Glomerular visceral epithelial cell (primary cell): ENCODE results near the gene HORMAD1.
"Not testable (repeated sequence)": the region's sequence is repeated elsewhere in the genome, so short reads cannot be mapped to it uniquely, and the experiment has no call there.

Source experiments
- DNase-seq: peaks from one replicate; pipeline ENCODE4 v3.0.0-alpha.2; 2016; ENCODE audit errors: extremely low spot score

HORMAD1 gene, protein sequence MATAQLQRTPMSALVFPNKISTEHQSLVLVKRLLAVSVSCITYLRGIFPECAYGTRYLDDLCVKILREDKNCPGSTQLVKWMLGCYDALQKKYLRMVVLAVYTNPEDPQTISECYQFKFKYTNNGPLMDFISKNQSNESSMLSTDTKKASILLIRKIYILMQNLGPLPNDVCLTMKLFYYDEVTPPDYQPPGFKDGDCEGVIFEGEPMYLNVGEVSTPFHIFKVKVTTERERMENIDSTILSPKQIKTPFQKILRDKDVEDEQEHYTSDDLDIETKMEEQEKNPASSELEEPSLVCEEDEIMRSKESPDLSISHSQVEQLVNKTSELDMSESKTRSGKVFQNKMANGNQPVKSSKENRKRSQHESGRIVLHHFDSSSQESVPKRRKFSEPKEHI

DNA sequence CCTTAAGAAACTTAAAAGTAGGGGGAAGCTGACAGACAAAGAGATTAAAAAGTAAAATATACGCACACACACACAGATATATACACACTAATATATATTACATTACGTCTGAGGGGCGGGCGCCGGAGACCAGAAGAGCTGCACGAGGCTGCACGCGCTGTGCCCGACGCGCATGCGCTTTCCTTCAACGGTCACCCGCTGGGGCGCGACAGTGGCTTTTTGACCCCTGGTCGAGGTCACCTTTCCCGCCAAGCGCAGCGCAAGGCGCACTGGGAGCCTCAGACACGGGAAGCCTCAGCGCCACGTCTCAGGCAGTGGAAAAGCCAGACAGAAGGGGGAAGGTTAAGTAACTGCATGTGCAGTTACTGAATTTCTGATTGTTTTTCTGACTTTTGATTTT is at the start of gene HORMAD1:
HORMAD1 (minus strand) TSS at position 193 of the 400 bp plus-strand sequence. CDS start 1,390 bp downstream, outside the sequence.
- no peak for DNase-seq

DNA sequence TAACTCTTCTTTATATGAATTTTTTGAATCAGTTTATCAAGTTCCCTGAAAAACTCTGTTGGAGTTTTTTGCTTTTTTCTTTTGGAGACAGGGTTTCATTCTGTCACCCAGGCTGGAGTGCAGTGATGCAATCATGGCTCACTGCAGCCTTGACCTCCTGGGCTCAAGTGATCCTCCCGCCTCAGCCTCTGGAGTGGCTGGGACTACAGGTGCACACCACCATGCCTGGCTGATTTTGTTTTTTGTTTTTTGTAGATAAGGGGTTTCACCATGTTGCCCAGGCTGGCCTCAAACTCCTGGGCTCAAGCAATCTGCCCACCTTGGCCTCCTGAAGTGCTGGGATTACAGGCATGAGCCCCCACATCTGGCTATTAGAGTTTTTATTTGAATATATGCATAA is 47.0 kb upstream of the HORMAD1 start:
- DNase-seq: not testable (repeated sequence)

DNA sequence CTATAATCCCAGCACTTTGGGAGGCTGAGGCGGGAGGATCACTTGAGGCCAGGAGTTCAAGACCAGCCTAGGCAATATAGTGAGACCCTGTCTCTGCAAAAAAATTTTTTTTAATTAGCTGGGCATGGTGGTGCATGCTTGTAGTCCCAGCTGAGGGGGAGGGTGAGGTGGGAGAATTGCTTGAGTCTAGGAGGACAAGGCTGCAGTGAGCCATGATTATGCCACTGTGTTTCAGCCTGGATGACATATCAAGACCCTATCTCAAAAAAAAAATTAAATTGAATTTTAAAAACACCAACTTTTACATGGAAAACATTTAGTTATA is 45.2 kb upstream of the HORMAD1 start:
- DNase-seq: not testable (repeated sequence)

DNA sequence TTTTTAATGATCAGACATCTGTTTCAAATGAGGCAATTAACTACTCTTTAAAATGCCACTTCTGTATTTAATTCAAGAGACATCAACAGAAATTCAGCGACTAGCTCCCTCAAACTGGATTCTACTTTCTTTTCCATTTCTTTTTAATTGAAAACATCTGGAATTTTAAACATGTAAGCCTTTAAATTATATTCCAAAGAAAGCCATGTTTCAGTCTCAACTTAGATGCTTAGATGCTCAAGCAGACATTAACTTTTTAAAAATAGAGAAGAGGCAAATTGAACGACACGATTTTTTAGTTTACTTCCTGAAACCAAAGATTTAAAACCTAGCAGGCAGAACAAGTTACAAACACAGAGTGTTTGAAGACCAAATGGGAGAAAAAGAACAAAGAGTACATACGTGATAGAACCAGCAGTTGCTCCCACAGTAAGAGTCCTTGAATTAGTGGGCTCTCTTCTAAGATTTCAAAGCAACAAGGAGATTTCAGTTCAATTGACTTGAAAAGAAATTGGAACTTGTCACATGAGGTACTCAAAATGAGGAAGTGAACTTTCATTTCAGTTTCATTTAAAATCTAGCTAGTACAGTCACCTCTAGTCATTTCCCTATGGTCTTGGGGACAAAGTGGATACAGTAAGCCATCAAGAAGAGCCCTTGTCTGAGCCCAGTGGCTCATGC is 44.7 kb upstream of the HORMAD1 start, which contains the start of gene CTSS:
CTSS (minus strand) TSS at position 483 of the 681 bp plus-strand sequence. CDS start 1,015 bp downstream, outside the sequence.
- DNase-seq: no peak

DNA sequence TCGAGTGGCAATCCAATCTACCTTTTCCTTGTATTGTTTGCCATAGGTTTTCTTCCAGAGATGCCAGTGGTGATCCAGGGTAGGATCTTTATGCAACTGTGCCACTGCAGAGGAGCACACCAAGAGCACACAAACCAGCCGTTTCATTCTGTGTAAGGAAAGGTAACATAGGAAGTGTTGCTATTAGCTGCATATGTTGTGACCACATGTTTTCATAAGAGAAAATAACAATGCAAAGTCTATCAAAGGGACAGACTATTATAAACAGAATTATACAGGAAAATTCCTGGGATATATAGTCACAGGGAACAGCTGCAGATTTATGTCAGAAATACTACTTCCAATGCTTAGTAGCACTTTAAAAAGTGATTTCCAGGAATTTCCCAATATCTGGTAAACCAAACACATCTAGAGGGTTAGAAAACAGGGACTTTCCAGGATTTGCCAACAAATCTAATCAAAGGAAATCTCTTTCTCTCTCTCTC is 44.0 kb upstream of the HORMAD1 start:
- peak; percentile 72 for DNase-seq

DNA sequence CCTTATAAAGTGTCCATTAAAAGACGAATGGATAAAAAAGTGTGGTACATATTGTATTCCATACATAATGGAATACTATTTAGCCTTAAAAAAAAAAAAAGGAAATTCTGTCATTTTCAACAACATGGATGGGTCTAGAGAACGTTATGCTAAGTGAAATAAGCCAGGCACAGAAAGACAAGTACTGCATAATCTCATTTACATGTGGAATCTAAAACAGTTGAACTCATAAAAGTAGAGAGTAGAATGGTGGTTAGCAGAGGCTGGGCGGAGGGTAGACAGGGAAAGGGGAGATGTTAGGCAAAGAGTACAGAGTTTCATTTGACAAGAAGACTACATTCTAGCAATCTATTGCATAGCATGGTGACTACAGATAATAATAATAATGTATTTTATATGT is 42.3 kb upstream of the HORMAD1 start:
- no peak for DNase-seq

DNA sequence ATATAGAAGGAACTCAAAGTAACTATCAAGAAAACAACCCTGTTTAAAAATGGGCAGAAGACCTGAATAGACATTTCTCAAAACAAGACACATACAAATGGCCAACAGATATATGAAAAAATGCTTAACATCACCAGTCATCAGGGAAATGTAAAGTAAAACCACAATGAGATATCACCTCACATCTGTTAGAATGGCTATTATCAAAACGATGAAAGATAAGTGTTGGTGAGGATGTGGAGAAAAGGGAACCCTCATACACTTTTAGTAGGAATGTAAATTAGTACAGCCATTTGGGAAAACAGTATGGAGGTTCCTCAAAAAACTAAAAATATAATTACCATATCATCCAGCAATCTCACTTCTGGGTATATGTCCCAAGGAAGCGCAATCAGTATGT is 41.9 kb upstream of the HORMAD1 start:
- no peak for DNase-seq

DNA sequence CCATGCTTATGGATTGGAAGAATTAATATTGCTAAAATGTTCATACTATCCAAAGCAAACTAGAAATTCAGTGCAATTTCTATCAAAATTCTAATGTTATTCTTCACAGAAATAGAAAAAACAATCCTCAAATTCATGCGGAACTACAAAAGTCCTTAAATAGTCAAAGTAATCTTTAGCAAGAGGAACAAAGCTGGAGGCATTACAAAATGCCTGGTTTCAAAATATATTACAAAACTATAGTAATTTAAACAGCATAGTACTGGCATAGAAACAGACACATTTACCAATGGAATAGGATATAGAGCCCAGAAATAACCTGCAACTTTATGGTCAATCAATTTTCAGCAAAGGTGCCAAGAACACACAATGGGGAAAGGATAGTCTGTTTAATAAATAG is 41.1 kb upstream of the HORMAD1 start:
- DNase-seq: no peak

DNA sequence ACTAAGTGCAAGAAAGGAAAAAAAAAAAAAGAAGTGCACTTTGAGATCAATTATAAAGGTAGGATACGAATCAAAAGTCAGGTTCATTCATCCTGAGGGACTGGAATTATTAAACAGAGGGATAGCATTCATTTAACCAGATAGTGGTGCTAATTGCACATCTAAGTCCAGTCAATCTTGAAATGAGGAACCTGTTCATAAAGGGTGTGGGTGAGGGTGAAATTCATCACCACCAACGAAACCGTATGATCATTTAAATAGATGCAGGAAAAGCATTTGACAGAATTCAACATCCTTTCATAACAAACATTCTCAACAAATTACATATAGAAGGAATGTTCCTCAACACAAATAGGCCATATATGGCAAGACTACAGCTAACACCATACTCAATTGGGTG is 39.3 kb upstream of the HORMAD1 start:
- DNase-seq: no peak

DNA sequence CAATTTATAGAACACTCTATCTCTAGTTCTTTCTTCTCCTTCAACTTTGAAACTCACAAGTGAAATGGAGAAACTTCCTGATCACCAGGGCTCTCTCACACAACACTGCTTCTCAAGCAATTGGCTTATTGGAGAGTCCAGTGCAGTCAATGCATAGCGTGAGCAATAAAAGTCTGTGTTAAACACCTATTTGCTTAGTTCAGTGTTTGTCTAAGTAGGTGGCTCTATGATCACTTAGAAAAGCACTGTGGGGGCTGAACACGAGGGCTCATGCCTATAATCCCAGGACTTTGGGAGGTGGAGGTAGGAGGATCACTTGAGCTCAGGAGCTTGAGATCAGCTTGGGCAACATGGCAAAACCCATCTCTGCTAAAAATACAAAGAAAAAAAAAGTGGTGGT is 32.7 kb upstream of the HORMAD1 start:
- no peak for DNase-seq

DNA sequence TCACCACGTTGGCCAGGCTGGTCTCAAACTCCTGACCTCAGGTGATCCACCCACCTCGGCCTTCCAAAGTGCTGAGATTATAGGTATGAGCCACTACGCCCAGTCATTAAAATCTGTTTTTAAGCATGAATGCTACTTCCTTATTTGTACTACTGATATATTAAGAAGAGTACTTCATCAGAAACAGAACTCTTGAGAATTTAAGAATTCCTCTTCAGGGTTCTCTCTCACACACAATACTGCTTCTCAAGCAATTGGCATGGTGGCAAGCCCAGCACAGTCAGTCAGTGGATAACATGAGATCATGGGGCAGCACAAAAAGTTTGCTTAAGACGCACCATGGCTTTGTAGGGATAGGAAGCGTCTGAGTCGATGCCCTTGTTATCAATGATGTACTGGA is 30.7 kb upstream of the HORMAD1 start:
- no peak for DNase-seq

DNA sequence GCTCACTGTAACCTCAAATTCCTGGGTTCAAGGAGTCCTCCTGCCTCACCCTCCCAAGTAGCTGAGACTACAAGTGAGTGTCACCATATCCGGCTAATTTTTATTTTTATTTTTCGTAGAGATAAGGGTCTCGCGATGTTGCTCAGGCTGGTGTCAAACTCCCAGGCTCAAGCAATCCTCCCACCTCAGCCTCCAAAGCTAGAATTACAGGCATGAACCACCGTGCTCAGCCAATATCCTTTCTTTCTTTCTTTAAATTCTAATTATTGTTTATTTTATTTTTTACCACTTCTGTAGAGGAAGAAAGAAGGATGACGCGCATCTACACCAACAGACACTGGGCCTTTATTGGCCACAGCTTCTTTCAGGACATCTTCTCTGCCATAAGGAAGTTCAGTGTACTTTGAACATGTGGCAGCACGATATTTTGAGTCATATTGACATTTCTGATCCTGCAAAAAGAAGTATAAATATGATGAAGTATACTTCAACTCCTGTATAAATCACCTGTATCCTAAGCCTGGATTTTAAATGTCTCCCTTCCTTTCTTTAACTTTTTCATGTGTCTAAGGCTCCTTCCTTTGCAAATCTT is 29.1 kb upstream of the HORMAD1 start:
- DNase-seq: no peak

DNA sequence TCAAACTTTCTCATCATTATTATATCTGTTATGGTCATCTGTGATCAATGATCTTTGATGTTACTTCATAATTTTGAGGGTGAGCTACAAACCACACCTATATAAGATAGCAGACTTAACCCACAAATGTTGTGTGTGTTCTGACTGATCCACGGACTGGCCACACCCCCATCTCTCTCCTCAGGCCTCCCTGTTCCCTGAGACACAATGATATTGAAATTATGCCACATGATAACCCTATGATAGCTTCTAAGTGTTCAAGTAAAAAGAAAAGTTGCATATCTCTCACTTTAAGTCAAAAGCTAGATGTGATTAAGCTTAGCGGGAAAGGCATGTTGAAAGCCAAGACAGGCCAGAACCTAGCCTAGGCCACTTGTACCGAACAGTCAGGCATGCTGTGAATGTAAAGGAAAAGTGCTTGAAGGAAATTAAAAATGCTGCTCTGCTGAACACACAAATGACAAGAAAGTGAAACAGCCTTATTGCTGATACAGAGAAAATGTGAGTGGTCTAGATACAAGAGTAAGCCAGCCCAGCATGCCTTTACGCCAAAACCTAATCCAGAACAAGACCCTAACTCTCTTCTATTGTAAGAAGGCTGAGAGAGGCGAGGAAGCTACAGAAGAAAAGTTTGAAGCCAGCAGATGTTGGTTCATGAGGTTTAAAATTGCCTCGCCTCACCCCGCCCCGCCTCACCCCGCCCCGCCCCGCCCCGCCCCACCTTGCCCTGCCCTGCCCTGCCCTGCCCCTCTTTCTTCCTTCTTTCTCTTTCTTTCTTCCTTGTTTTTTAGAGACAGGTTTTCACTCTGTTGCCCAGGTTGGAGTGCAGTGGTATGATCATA is 28.4 kb upstream of the HORMAD1 start:
- DNase-seq: no peak

DNA sequence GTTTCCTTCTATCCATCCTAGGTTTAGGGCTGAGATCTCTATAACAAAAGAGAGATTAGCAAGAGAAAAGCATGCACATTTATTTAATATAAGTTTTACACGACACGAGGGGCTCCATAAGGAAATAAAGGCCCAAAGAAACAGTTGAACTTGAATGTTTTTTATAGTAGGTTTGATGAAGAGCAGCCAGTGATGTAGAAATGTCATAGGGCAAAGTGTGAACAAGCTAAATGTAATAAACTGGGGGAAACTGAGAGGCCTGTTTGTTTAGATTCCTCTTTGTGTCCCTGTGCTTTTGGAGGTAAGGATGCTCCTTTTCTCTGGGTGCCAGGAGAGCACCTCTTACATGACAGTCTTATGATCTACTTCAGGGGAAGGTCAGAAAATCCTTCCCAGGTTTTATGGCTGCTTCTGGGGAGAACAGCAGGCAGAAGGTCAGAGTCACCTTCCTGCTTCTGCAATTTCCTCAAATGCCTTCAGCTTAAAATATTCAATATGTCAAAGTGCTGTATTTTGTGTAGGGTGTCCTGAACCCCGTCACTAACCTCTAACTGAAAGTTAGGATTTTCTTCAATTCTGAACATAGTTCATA is 9.5 kb upstream of the HORMAD1 start:
- no peak for DNase-seq

DNA sequence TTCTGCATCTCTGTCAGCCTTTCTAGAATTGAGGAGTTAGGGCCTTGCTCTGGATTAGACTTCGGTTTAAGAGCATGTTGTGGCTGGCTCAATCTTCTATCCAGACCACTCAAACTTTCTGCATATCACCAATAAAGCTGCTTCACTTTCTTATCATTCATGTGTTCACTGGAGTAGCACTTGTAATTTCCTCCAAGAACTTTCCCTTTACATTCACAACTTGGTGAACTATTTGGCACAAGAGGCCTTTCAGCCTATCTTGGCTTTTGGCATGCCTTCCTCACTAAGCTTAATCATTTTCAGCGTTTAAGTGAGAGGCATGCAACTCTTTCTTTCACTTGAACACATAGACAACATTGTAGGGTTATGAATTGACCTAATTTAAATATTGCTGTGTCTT is 3.6 kb upstream of the HORMAD1 start:
- DNase-seq: no peak

DNA sequence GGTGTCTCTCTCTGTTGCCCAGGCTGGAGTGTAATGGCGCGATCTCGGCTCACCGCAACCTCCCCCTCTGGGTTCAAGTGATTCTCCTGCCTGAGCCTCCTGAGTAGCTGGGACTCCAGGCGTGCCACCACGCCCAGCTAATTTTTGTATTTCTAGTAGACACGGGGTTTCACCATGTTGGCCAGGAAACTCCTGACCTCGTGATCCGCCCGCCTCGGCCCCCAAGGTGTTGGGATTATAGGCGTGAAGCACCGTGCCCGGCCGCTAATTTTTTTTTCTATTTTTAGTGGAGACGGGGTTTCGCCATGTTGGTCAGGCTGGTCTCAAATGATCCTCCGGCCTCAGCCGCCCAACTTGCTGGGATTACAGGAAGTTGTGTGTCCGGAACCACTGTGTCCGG is 597 bp downstream of the HORMAD1 start:
- no peak for DNase-seq

DNA sequence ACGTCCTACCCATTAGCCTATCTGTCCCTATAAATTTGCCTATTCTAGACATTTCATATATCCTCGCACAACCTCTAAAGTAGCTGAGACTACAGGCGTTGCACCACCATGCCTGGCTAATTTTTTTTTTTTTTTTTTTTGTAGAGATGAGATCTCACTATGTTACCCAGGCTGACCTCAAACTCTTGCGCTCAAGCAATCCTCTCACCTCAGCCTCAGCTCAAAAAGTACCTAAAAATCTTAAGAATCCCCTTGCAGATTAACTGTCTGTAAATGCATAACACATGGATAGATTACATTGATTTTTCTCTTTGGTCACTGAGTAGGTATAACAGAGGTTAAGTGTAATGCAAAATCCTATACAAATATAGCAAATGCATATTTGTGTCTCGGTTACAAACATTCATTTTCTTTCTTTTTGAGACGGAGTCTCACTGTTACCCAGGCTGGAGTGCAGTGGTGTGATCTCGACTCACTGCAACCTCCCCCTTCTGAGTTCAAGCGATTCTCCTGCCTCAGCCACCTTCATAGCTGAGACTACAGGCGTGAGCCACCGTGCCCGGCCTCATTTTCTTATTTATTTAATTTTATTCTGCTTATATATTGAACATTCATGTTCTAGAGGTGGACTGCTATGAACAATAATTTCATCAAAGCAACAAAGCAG is 2.3 kb downstream of the HORMAD1 start:
- no peak for DNase-seq

DNA sequence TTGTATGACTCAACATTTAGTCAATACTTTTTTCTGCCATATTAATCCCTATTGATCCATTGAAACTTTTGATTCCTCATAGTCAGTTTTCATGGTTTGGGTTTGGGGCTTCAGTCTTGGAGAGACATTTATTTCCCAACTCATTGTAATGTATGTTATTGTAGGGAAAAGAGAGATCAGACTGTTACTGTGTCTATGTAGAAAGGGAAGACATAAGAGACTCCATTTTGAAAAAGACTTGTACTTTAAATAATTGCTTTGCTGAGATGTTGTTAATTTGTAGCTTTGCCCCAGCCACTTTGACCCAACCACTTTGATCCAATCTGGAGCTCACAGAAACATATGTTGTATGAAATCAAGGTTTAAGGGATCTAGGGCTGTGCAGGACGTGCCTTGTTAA is 11.7 kb downstream of the HORMAD1 start:
- not testable (repeated sequence) for DNase-seq

DNA sequence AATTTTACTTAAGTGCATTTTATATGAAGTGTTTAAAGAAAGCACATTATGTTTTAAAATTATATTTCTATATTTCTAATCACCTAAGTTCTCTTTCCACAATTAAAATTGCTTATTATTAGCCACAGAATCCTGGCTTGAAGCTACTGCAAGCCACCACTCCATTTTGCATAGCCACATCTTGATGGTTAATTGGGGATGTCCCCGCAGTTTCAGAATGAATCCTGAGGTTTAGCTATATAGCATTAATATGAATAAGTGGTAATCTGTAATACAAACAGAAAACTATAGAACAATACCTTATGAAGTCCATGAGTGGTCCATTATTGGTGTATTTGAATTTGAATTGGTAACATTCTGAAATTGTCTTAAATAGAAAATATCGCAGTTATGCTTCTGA is 12.1 kb downstream of the HORMAD1 start:
- DNase-seq: no peak

DNA sequence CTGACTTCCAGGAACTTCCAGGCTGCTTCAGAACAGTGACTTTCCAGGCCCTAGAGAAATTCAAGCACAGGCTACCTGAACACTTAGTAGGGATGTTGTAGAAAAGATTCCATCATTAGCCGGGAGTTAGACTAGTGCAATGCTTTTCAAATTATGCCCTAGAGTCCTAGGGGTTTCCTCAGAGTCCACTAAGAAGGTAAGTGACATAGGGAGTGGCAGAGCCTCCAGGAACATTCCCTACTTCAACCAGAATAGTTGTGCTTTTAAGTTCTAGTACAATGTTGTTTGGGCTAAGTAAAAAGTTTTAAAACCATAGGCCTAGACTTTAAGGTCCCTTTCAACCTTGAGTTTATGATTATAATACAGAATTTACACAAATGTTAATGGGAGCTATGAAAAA is 14.6 kb downstream of the HORMAD1 start:
- no peak for DNase-seq

DNA sequence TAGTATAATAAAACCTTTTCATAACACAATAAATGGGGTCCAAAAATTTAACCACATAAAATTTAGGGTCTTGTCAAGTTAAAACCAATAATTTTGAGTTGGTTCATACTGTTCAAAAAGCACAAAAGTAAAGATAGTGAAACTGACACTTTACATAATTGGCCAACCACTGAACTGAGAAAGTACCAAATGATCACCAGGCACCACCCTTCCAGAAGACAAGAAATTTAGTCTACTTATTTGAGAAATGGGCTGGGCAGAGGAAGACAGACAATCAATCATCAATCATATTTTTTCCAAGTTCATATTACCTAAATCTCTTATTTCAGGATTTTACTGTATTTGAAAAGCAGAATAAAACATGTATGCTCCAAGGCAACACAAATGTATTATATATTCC is 17.3 kb downstream of the HORMAD1 start:
- no peak for DNase-seq
